Measurements from ENCODE around the gene SPATA7.

Gene SPATA7

DNA sequence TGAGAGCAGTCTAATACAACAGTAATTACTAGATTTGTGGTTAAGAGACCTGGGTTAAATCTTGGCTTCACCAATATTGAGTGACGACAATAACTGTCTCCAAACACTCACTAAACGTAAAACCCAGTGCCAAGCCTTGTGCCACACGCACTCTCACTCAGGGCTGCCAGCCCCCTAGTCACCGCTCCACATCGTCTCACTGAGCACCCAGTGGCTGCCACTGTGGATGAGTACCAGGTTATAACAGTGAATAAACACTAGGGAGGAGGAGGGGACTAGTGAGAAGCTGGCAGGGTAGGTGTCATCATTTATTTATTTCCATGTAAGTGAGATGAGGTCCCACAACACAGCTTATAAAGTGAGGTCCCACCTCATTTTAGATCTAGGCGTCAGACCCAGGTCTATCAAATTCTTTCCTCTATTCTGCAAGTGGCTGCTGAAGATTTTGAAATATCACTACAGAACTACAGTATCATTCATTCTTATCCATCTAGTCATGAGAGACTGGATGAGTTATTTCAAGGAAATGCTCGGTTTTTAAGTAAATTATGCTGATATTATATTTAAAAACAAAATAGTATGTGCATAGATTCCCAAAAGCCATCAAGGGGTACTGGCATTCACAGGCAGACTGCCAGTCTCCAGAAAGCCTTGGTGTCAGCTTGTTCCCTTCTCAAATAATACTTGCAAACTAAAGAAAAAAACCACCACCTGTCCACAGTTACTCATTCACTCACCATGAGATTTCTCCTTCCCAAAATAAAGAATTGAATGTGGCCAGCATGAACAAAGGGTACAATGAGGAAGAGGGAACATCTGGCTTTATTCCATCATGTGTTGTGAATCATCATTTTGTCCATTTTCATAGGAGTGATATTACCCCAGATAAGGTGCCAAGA, 85.3 kb downstream of the SPATA7 start:
- no peaks in the 10 kb centered on the region for H3K27me3 ChIP-seq (ENCODE audit: insufficient read depth, low read length, poor library complexity)
- DNase-seq (no peak), ATAC-seq (ENCODE audit: insufficient read depth, low read depth) (no peak)
- H3K36me3 ChIP-seq (ENCODE audit: insufficient read depth, low read length) = no peaks in the 10 kb centered on the region
- H3K79me2 ChIP-seq (ENCODE audit: insufficient read depth, low read length) = no peaks in the 10 kb centered on the region
- no peaks in the 10 kb centered on the region for H3K4me1 ChIP-seq (ENCODE audit: insufficient read depth, low read length)
- H3K9me3 ChIP-seq (ENCODE audit: insufficient read depth, low read length, severe bottlenecking) = no peaks in the 10 kb centered on the region
- no peak overlapping the region for H3K4me2 ChIP-seq (ENCODE audit: insufficient read depth, low read length)
- no peak overlapping the region for H3K27ac ChIP-seq (ENCODE audit: low read length)
- no peak overlapping the region for H3K9ac ChIP-seq (ENCODE audit: low read depth, low read length)
- no peak overlapping the region for H2AFZ ChIP-seq (ENCODE audit: low read depth, low read length)
- no peak for TF ChIP-seq EZH2 (IDR thresholded peaks at IDR 0.05; ENCODE audit: borderline replicate concordance, low read depth, low read length, severe bottlenecking)
- TF ChIP-seq, protein P1, sequence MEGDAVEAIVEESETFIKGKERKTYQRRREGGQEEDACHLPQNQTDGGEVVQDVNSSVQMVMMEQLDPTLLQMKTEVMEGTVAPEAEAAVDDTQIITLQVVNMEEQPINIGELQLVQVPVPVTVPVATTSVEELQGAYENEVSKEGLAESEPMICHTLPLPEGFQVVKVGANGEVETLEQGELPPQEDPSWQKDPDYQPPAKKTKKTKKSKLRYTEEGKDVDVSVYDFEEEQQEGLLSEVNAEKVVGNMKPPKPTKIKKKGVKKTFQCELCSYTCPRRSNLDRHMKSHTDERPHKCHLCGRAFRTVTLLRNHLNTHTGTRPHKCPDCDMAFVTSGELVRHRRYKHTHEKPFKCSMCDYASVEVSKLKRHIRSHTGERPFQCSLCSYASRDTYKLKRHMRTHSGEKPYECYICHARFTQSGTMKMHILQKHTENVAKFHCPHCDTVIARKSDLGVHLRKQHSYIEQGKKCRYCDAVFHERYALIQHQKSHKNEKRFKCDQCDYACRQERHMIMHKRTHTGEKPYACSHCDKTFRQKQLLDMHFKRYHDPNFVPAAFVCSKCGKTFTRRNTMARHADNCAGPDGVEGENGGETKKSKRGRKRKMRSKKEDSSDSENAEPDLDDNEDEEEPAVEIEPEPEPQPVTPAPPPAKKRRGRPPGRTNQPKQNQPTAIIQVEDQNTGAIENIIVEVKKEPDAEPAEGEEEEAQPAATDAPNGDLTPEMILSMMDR (IDR thresholded peaks at IDR 0.05; ENCODE audit: borderline replicate concordance, extremely low read depth, low read length, poor library complexity, severe bottlenecking) = no peak
- no peak overlapping the region for H3K4me3 ChIP-seq (ENCODE audit: low read depth in 1 of 2, low read length in 2 of 2)
- H4K20me1 ChIP-seq (ENCODE audit: insufficient read depth, low read length) = no peaks in the 10 kb centered on the region

DNA sequence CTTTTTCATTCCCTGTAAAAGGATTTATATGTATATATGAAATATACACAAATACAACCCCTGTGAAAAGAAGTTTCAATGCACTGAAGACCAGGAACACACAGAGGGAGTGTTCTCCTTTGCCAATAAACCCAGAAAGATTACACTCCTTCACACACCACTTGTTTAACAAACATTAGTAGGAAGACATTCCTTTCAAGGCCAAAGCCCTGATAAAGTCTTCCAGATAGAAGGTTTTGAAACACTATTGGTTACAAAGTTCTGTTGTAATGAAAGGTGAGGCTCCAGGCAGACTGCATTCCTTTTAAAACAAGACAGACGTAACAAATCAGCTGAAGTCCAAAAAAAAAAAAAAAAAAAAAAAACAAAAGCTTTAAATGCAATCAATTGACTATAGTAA, 88.3 kb downstream of the SPATA7 start:
- Histone ChIP-seq H3K4me3 (ENCODE audit: low read depth in 1 of 2, low read length in 2 of 2) (no peak overlapping the region), H3K9me3 (ENCODE audit: insufficient read depth, low read length, severe bottlenecking) (no peaks in the 10 kb centered on the region), H3K27ac (ENCODE audit: low read length) (no peak overlapping the region), H3K27me3 (ENCODE audit: insufficient read depth, low read length, poor library complexity) (no peaks in the 10 kb centered on the region), H3K4me2 (ENCODE audit: insufficient read depth, low read length) (no peak overlapping the region), H3K79me2 (ENCODE audit: insufficient read depth, low read length) (no peaks in the 10 kb centered on the region), H3K4me1 (ENCODE audit: insufficient read depth, low read length) (no peaks in the 10 kb centered on the region), H3K9ac (ENCODE audit: low read depth, low read length) (no peak overlapping the region), H2AFZ (ENCODE audit: low read depth, low read length) (no peak overlapping the region), H3K36me3 (ENCODE audit: insufficient read depth, low read length) (no peaks in the 10 kb centered on the region), H4K20me1 (ENCODE audit: insufficient read depth, low read length) (no peaks in the 10 kb centered on the region)
- DNase-seq (no peak), ATAC-seq (ENCODE audit: insufficient read depth, low read depth) (no peak)
- no peak for TF ChIP-seq EZH2 (IDR thresholded peaks at IDR 0.05; ENCODE audit: borderline replicate concordance, low read depth, low read length, severe bottlenecking)
- TF ChIP-seq, protein P1 (IDR thresholded peaks at IDR 0.05; ENCODE audit: borderline replicate concordance, extremely low read depth, low read length, poor library complexity, severe bottlenecking) = no peak

DNA sequence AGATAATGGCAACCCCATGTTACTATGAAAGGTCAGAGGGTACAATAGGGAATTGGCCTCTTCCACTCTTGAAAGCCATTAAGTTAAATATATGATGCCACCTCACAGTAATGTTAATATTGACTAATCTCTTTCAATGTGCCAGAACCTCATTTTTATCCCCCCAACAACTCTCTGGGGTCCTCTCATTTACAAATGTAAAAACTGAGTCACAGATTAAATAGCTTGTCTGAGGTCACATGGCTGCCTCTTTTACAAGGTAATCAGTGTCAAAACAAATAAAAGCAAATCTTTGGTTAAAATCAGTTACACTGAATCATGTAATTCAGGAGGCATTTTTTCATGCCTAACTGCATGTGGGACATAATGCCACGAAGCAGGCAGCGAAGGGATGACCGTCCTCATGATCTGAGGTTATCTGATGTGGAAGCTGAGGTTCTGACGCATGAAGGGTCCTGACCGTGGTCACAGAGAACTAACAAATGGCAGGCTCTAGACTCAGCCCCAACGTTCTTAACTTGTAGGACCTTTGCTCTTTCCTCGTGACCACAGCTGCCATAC, 90.8 kb downstream of the SPATA7 start:
- no peak overlapping the region for H3K4me3 ChIP-seq (ENCODE audit: low read depth in 1 of 2, low read length in 2 of 2)

More for the DNA sequence above, 90.8 kb downstream of the SPATA7 start:
- no peak for DNase-seq
- no peak for TF ChIP-seq EZH2 (IDR thresholded peaks at IDR 0.05; ENCODE audit: borderline replicate concordance, low read depth, low read length, severe bottlenecking)
- TF ChIP-seq, protein P1 (IDR thresholded peaks at IDR 0.05; ENCODE audit: borderline replicate concordance, extremely low read depth, low read length, poor library complexity, severe bottlenecking) = no peak
- no peak overlapping the region for H3K4me2 ChIP-seq (ENCODE audit: insufficient read depth, low read length)
- no peaks in the 10 kb centered on the region for H3K27me3 ChIP-seq (ENCODE audit: insufficient read depth, low read length, poor library complexity)
- H2AFZ ChIP-seq (ENCODE audit: low read depth, low read length) = no peak overlapping the region
- no peaks in the 10 kb centered on the region for H3K9me3 ChIP-seq (ENCODE audit: insufficient read depth, low read length, severe bottlenecking)
- no peaks in the 10 kb centered on the region for H3K36me3 ChIP-seq (ENCODE audit: insufficient read depth, low read length)
- H3K4me1 ChIP-seq (ENCODE audit: insufficient read depth, low read length) = no peaks in the 10 kb centered on the region
- H3K27ac ChIP-seq (ENCODE audit: low read length) = no peak overlapping the region
- ATAC-seq (ENCODE audit: insufficient read depth, low read depth) = no peak
- no peaks in the 10 kb centered on the region for H4K20me1 ChIP-seq (ENCODE audit: insufficient read depth, low read length)
- H3K9ac ChIP-seq (ENCODE audit: low read depth, low read length) = no peak overlapping the region
- H3K79me2 ChIP-seq (ENCODE audit: insufficient read depth, low read length) = no peaks in the 10 kb centered on the region
